Ramos (cell line): ENCODE data around the gene ZDHHC7.

Source experiments
- in situ Hi-C: fragments of 300-500 bp; cut with MboI; formaldehyde crosslinking; loops from one replicate; pipeline ENCODE4 v1.14.3; 2022; ENCODE audit warnings: low sequenced_read_pairs; ENCODE audit not compliant: unreplicated experiment

Gene ZDHHC7

GRCh38 chr16:84999857-85000480 is 11.4 kb downstream of the ZDHHC7 start:
- in situ Hi-C loops: no loop called here

GRCh38 chr16:84999200-84999599 is 12.1 kb downstream of the ZDHHC7 start:
- in situ Hi-C loops: no loop called here

- in situ Hi-C loops: no loop called here
Observed at GRCh38 chr16:84996365-84996764, 15.0 kb downstream of the ZDHHC7 start.

GRCh38 chr16:84995663-84996062 is 15.7 kb downstream of the ZDHHC7 start:
- in situ Hi-C loops: no loop called here

GRCh38 chr16:84993926-84994325 is 17.4 kb downstream of the ZDHHC7 start:
- in situ Hi-C loops: no loop called here

GRCh38 chr16:84992717-84993075 is 18.6 kb downstream of the ZDHHC7 start:
- in situ Hi-C loops: no loop called here

- in situ Hi-C loops: no loop called here
Observed at GRCh38 chr16:84990782-84991181, 20.6 kb downstream of the ZDHHC7 start.

GRCh38 chr16:84989749-84990620 is 21.4 kb downstream of the ZDHHC7 start:
- in situ Hi-C loops: no loop called here

GRCh38 chr16:84988328-84989080 is 22.8 kb downstream of the ZDHHC7 start:
- in situ Hi-C loops: no loop called here

- in situ Hi-C loops: no loop called here
Observed at GRCh38 chr16:84986879-84987278, 24.5 kb downstream of the ZDHHC7 start.

- in situ Hi-C loops: no loop called here
Observed at GRCh38 chr16:84986102-84986501, 25.2 kb downstream of the ZDHHC7 start.

GRCh38 chr16:84985079-84986065 is 26.0 kb downstream of the ZDHHC7 start:
- in situ Hi-C loops: no loop called here

GRCh38 chr16:84982434-84982833 is 28.9 kb downstream of the ZDHHC7 start:
- in situ Hi-C loops: no loop called here

- in situ Hi-C loops: no loop called here
Observed at GRCh38 chr16:84979516-84979915, 31.8 kb downstream of the ZDHHC7 start.

- in situ Hi-C loops: no loop called here
Observed at GRCh38 chr16:84976644-84977400, 34.5 kb downstream of the ZDHHC7 start.

- in situ Hi-C loops: no loop called here
Observed at GRCh38 chr16:84975522-84975921, 35.8 kb downstream of the ZDHHC7 start.

GRCh38 chr16:84975066-84975465 is 36.3 kb downstream of the ZDHHC7 start:
- in situ Hi-C loops: no loop called here

- in situ Hi-C loops: loop anchor here (5.0 kb wide), 1 partner anchor 52 kb away; no protein-coding TSS in a partner anchor
Observed at GRCh38 chr16:84973776-84974523, 37.4 kb downstream of the ZDHHC7 start.
